Ovary (tissue), 9 donors: ENCODE results near the gene CBX6. TPM values are rescaled to one million over a fixed set of nuclear protein-coding genes. Genes with fewer than 3 reads are reported as not detected.

Source experiments
- DNase-seq, 5 donors: peaks; one replicate each; pipeline ENCODE4 v3.0.0-alpha.2; 2019 to 2020
- H3K27ac ChIP-seq, 2 donors: fragments of 200-600 bp; one replicate each; pipeline versions ENCODE4 v1.5.1 to v1.8.0; 2019 to 2022
- H3K27me3 ChIP-seq: fragments of 200-600 bp; one replicate; pipeline ENCODE4 v1.8.0; 2022
- H3K36me3 ChIP-seq: fragments of 200-600 bp; sonication (generic); one replicate; pipeline ENCODE4 v1.5.1; 2019
- H3K4me1 ChIP-seq: one replicate; pipeline ENCODE4 v1.8.1; 2013; ENCODE audit warnings: mild to moderate bottlenecking, moderate library complexity; ENCODE audit not compliant: insufficient read depth
- H3K4me3 ChIP-seq: fragments of 200-600 bp; sonication (generic); one replicate; pipeline ENCODE4 v1.5.1; 2017
- H3K9me3 ChIP-seq, 2 donors: fragments of 200-600 bp in 1 of 2; sonication (generic) in 1 of 2; one replicate each; pipeline versions ENCODE4 v1.5.1 to v1.8.1; 2013 to 2019; ENCODE audit warnings: mild to moderate bottlenecking in 1 of 2, moderate library complexity in 1 of 2
- EP300 ChIP-seq: sonication (generic); formaldehyde crosslinking; IDR thresholded peaks from one replicate; pipeline ENCODE4 v1.6.1; 2017; ENCODE audit warnings: antibody characterized with exemption
- POLR2A ChIP-seq: fragments of 450-650 bp; IDR thresholded peaks from one replicate; pipeline ENCODE4 v1.6.1; 2017; ENCODE audit warnings: antibody characterized with exemption, mild to moderate bottlenecking, moderate library complexity
- WGBS, 3 donors: extraction: QIAGEN DNeasy Blood & Tissue Kit in 1 of 3; methylation state at CpG; one replicate each; pipeline versions ENCODE4 v1.1.5 to v1.1.7; 2013 to 2017; 5-methylcytosine and 5-hydroxymethylcytosine counted together
- intact Hi-C, 4 donors: fragments of 100-400 bp; cut with DNase I; formaldehyde crosslinking; loops; one replicate each; pipeline versions ENCODE4 v1.11.0 to v1.15.1; 2022 to 2023
- polyA plus RNA-seq, 2 donors: library from polyadenylated mRNA; stranded (reverse); fragments of 200-250 nt in 1 of 2; fragments of 350-450 nt in 1 of 2; fragmentation: Illumina TruSeq in 1 of 2; extraction: RNeasy Lipid Tissue Mini Kit (QIAGEN cat#74804) in 1 of 2; gene quantifications; one replicate each; pipeline ENCODE4 v1.2.3, GENCODE V29; 2013 to 2014
- total RNA-seq, 7 donors: library from RNA; depleted of rRNA in 2 of 7; stranded (reverse); fragments of >200 nt in 2 of 7; fragmentation: NEBNext Ultra II Directional in 3 of 7; extraction: Animal tissue kit (Norgen Biotek cat#: 25700) in 3 of 7; gene quantifications; one replicate each; pipeline versions ENCODE4 v1.1.0 to v1.2.4, GENCODE V29; 2016 to 2023
- TF ChIP-seq, protein P1 (sequence below), 3 donors: fragments of 450-650 bp in 2 of 3; fragments of 200-600 bp in 1 of 3; IDR thresholded peaks; one replicate each; pipeline versions ENCODE4 v1.5.1 to v1.8.0; 2016 to 2022; ENCODE audit warnings: antibody characterized with exemption in 3 of 3, mild to moderate bottlenecking in 1 of 3
- donor health status: DM: no; HTN: no; CAD: no; lungs with moderate emphysema.
- donor health status: DM: no; HTN: no; CAD: no.
- donor health status: Bipolar disorder and iron deficiency.
- donor health status: DM: yes; HTN: yes; CAD: no.
- donor health status: DM: no; HTN: no; CAD: no.
- donor health status: DM: yes; HTN: yes; CAD: no.

Gene CBX6
- total and polyA plus RNA-seq, 9 donors: 22.6 to 175 (median 115) TPM

DNA sequence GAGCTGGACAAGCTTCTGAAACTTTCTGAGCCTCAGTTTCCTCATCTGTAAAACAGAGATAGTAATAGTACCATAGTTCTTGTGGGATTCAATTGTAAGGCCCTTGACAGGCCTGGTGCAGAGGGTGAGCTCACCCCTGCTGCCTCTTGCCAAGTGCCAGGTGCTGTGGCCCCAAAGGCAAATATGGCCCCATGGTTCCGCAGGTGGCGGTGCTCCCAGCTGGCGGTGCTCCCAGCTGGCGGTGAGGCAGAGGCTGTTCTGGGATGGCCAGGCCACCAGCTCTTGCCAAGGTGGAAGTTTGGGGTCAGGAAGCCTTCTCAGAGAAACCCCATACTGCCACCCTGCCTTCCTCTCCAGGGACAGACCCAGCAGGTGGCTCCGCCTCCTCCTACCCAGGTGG lies 37.0 kb downstream of the CBX6 start:
- 87 to 96% (median 94%) methylated on average over 5 of the region's 5 CpGs for WGBS, 3 donors
- Histone ChIP-seq H3K36me3 (no peaks in the 10 kb centered on the region), H3K4me3 (no peak overlapping the region), H3K27me3 (no peaks in the 10 kb centered on the region), H3K4me1 (no peaks in the 10 kb centered on the region), H3K9me3 (no peaks in the 10 kb centered on the region), H3K27ac (no peak overlapping the region)
- intact Hi-C loops: no loop called here
- no peak for TF ChIP-seq POLR2A
- TF ChIP-seq, protein P1, sequence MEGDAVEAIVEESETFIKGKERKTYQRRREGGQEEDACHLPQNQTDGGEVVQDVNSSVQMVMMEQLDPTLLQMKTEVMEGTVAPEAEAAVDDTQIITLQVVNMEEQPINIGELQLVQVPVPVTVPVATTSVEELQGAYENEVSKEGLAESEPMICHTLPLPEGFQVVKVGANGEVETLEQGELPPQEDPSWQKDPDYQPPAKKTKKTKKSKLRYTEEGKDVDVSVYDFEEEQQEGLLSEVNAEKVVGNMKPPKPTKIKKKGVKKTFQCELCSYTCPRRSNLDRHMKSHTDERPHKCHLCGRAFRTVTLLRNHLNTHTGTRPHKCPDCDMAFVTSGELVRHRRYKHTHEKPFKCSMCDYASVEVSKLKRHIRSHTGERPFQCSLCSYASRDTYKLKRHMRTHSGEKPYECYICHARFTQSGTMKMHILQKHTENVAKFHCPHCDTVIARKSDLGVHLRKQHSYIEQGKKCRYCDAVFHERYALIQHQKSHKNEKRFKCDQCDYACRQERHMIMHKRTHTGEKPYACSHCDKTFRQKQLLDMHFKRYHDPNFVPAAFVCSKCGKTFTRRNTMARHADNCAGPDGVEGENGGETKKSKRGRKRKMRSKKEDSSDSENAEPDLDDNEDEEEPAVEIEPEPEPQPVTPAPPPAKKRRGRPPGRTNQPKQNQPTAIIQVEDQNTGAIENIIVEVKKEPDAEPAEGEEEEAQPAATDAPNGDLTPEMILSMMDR (IDR thresholded peaks at IDR 0.05): no peak
- TF ChIP-seq EP300: no peak
- DNase-seq: no peak

DNA sequence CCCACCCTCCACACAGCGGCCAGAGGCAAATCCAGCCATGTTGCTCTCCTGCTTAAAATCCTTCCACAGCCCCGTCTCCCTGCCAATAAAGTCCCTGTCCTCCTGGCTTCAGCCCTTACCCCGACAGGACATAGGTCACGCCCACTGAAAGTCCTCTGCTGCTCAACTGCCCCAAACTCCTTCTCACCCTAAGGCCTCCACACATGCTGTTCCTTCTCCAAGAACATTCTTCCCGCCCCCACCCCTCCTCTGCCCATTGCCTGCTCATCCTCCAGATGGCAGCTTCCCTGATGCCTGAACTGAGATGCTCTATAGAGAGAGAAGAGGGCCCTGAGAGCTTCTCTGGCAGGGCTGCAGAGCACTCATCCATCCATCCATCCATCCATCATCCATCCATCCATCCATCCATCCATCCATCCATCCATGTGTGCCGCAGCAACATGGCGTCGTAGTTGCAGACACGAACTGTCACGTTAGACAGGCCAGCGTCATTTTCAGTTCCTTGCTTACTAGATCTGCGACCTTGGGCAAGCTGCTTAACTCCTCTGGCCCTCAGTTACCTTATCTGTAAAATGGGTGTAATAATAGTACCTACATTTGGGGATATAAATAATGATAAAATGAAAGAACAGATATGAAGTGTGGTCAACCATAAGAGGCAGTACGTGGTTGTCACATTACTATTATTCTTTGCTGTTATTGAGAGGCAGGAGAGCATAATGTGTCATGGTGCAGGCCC lies 37.6 kb downstream of the CBX6 start:
- 85 to 90% (median 90%) methylated on average over 13 of the region's 13 CpGs for whole genome bisulfite sequencing, 3 donors

DNA sequence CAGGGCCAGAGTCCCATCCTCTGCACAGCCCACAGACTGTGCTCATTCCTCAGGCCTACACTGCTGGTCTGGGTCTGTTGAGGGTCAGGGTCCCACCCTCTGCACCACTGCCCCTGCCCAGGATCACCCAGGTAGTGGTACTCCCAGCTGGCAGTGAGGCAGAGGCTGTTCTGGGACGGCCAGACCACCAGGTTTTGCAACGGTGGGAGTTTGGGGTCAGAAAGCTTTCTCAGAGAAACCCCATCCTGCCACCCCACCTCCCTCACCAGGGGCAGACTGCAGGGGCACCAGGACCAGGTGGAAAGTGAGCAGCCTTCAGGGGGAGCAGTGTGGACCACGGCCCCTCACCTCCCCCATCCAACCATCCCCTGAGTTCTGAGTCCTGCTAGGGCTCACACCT lies 39.0 kb downstream of the CBX6 start:
- Histone ChIP-seq H3K4me3 (no peak overlapping the region), H3K4me1 (no peaks in the 10 kb centered on the region), H3K9me3 (no peaks in the 10 kb centered on the region), H3K36me3 (no peaks in the 10 kb centered on the region), H3K27me3 (no peaks in the 10 kb centered on the region), H3K27ac (no peak overlapping the region)
- 71 to 72% (median 72%) methylated on average over 3 of the region's 3 CpGs for WGBS, 3 donors
- DNase-seq: no peak
- intact Hi-C loops: no loop called here
- TF ChIP-seq POLR2A: no peak
- TF ChIP-seq, protein P1 (IDR thresholded peaks at IDR 0.05): no peak

More for the DNA sequence above, 37.6 kb downstream of the CBX6 start:
- Histone ChIP-seq H3K36me3 (no peaks in the 10 kb centered on the region), H3K4me1 (no peaks in the 10 kb centered on the region), H3K27me3 (no peaks in the 10 kb centered on the region), H3K9me3 (no peaks in the 10 kb centered on the region), H3K27ac (no peak overlapping the region), H3K4me3 (no peak overlapping the region)
- DNase-seq: no peak
- intact Hi-C loops: no loop called here
- TF ChIP-seq EP300: no peak

DNA sequence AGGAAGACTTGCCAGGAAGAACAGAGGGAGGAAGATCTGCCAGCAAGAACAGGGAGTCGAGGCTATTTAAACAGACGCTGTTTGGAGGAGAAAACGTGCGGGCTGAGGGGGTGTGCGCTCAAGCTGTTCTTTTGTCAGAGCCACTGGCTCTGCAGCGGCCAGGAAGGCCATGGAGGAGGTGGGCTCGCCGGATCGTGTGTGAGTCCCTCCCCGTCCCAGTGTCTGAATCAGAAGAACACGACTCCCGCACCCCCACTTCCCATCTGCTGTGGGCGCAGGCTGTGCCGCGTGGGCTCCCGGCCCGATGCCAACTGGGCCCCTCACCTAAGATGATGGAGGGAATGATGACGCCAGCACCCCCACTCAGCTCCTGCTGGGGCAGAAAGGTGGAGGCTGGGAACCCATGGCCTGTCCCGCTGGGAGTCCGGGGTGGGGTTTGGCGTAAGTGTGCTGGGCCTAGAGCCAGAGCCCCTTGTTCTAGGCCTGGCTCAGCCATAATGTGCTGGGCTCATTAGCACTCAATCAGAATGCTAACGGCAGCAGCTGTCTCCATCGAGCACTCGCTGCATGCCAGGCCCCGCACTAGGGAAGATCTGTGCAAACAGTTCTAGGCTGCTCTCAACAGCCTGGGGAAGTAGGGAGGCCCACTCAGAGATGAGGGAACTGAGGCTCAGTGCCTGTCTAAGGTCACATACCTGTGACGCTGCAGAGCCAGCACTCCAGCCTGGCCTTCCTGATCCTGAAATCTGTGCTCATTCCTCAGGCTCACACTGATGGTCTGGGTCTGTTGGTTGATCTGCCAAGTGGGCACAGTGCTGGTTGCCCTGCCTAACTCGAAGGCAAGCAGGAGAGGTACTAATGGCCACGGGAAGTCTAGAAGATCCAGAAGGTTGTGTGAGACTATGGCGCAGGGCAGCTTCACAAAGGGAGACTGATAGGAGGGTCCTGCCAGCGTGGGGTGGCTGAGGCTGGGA lies 39.7 kb downstream of the CBX6 start:
- TF ChIP-seq, protein P1 (IDR thresholded peaks at IDR 0.05): no peak
- TF ChIP-seq EP300 (no peak), POLR2A (no peak)
- no peak for DNase-seq
- intact Hi-C loops: no loop called here
- H3K4me1 ChIP-seq: no peaks in the 10 kb centered on the region
- H3K9me3 ChIP-seq: no peaks in the 10 kb centered on the region
- WGBS, 3 donors: 62 to 69% (median 66%) methylated on average over 30 of the region's 30 CpGs
- H3K4me3 ChIP-seq: no peak overlapping the region
- no peaks in the 10 kb centered on the region for H3K36me3 ChIP-seq
- H3K27ac ChIP-seq: no peak overlapping the region
- no peaks in the 10 kb centered on the region for H3K27me3 ChIP-seq
